Measurements from ENCODE around the gene SYCP3. TPM values are rescaled to one million over a fixed set of nuclear protein-coding genes. Genes with fewer than 3 reads are reported as not detected.

SYCP3 gene
- total and polyA plus RNA-seq, 2 of the 13 experiments (the other 11 are each of a cell fraction or from before 2014, with no cell fraction given): not detected

- no peak for TF ChIP-seq DMTF1 (CRISPR knock-in tag; IDR thresholded peaks at IDR 0.05)
- no peak for TF ChIP-seq SYNCRIP (IDR thresholded peaks at IDR 0.05; ENCODE audit: insufficient read depth, low read depth, low read length)
- no peak for TF ChIP-seq KMT2A (CRISPR knock-in tag; IDR thresholded peaks at IDR 0.05)
- TF ChIP-seq CC2D1A (CRISPR knock-in tag; IDR thresholded peaks at IDR 0.05): no peak
- TF ChIP-seq ZNF451 (CRISPR knock-in tag; IDR thresholded peaks at IDR 0.05): no peak
- TF ChIP-seq ZBTB39 (CRISPR knock-in tag; IDR thresholded peaks at IDR 0.05): no peak
- TF ChIP-seq U2AF1 (optimal IDR thresholded peaks at IDR 0.05; ENCODE audit: low read depth, low read length): no peak
- no peak for TF ChIP-seq ZNF552 (CRISPR knock-in tag; IDR thresholded peaks at IDR 0.05; ENCODE audit: borderline replicate concordance)
- TF ChIP-seq KLF6 (CRISPR knock-in tag; IDR thresholded peaks at IDR 0.05): no peak
- peak; percentile 55 for TF ChIP-seq PHF8 (CRISPR knock-in tag; IDR thresholded peaks at IDR 0.05)
- no peak for TF ChIP-seq ZFP41 (CRISPR knock-in tag; IDR thresholded peaks at IDR 0.05; ENCODE audit: borderline replicate concordance)
- TF ChIP-seq ZNF256 (CRISPR knock-in tag; conservative IDR thresholded peaks at IDR 0.05): no peak
- TF ChIP-seq SNAI1 (CRISPR knock-in tag; IDR thresholded peaks at IDR 0.05; ENCODE audit: borderline replicate concordance): 0 out of 2 replicates have a peak, but pooled peaks have one; percentile 27
- TF ChIP-seq ZNF468 (CRISPR knock-in tag; IDR thresholded peaks at IDR 0.05): no peak
- no peak for TF ChIP-seq FOXA1 (IDR thresholded peaks at IDR 0.05)
- no peak for TF ChIP-seq FOXA1 (CRISPR knock-in tag; IDR thresholded peaks at IDR 0.05)
- no peak for TF ChIP-seq MLXIP (CRISPR knock-in tag; IDR thresholded peaks at IDR 0.05; ENCODE audit: borderline replicate concordance)
- no peak for TF ChIP-seq ZNF362 (CRISPR knock-in tag; IDR thresholded peaks at IDR 0.05; ENCODE audit: borderline replicate concordance)
- no peak for TF ChIP-seq ARID3A (IDR thresholded peaks at IDR 0.05; ENCODE audit: low read depth, low read length)
- TF ChIP-seq RXRB (CRISPR knock-in tag; IDR thresholded peaks at IDR 0.05; ENCODE audit: borderline replicate concordance): peak; percentile 19; the same call in 1 of the 2 replicates
Observed at GRCh38 chr12:101697197-101697929, 41.9 kb downstream of the SYCP3 start, which contains the start of gene CHPT1 (continued).
